HG03520 (cell line): Measurements from ENCODE around the gene KNL1.
"Not testable (repeated sequence)": the region's sequence is repeated elsewhere in the genome, so short reads cannot be mapped to it uniquely, and the experiment has no call there.

Experiments
- ATAC-seq: cut with Tn5 transposase; IDR thresholded peaks from one replicate; pipeline ENCODE4 v1.9.1; 2021; ENCODE audit warnings: mild to moderate bottlenecking, moderate library complexity; ENCODE audit not compliant: unreplicated experiment

KNL1 gene

DNA sequence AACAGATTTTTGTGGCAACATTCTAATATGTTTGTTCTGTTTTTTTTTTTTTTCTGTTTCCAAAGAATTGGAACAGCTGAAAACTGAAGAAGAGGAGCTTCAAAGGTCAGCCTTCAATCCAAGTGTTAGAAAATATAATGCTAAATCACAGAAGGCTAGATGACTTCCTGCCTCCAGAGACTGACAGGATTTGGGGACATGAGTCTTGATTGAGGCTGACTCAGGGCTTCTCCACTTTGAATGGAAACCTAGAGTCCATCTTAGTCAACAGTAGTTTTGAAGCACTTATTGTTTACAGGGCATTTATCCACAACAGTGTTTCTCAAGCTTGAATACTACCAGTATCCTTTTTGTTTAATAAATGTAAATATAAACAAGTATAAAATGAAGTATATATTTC lies 56.4 kb downstream of the KNL1 start:
- no peak for ATAC-seq

DNA sequence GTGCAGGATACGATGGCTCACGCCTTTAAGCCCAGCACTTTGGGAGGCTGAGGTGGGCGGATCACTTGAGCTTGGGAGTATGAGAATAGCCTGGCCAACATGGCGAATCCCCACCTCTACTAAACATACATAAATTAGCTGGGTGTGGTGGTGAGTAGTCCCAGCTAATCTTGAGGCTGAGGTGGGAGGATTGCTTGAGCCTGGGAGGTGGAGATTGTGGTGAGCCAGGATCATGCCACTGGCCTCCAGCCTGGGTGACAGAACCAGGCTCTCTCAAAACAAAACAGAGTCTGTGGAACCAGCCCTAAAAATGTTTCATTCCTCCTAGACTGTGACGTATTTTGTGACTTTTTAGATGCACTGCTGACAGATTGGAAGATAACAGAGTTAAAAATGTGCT lies 66.6 kb downstream of the KNL1 start:
- ATAC-seq = no peak

GRCh38 chr15:40664909-40665308 lies 70.9 kb downstream of the KNL1 start:
- no peak for ATAC-seq

GRCh38 chr15:40676290-40676689 lies 82.2 kb downstream of the KNL1 start:
- not testable (repeated sequence) for ATAC-seq

DNA sequence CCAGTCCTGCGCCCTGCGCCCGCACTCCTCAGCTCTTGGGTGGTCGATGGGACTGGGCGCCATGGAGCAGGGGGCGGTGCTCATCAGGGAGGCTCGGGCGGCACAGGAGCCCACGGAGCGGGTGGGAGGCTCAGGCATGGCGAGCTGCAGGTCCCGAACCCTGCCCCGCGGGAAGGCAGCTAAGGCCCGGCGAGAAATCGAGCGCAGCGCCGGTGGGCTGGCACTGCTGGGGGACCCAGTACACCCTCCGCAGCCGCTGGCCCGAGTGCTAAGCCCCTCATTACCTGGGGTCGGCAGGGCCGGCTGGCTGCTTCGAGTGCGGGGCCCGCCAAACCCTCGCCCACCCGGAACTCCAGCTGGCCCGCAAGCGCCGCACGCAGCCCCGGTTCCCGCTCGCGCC lies 82.9 kb downstream of the KNL1 start:
- not testable (repeated sequence) for ATAC-seq

DNA sequence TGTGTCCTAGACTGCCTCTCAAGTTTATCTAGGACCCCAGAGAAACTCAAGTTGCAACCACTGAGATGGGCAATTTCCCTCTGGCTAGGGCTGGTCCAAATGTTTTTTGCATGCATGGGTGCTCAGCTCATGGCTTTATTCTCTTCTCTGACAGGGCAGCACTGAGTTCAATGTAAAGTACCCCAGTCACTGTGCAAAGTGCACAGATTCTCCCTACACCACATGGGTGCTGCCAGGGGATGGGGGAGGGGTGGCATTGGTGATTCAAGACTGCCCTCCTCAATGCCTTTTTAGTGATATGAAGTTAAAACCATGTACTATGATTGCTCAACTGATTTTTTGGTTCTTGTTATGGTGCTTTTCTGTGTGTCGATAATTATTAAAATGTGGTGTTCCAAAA lies 86.1 kb downstream of the KNL1 start:
- no peak for ATAC-seq

- not testable (repeated sequence) for ATAC-seq
Measured at GRCh38 chr15:40680959-40681358, 86.9 kb downstream of the KNL1 start.

DNA sequence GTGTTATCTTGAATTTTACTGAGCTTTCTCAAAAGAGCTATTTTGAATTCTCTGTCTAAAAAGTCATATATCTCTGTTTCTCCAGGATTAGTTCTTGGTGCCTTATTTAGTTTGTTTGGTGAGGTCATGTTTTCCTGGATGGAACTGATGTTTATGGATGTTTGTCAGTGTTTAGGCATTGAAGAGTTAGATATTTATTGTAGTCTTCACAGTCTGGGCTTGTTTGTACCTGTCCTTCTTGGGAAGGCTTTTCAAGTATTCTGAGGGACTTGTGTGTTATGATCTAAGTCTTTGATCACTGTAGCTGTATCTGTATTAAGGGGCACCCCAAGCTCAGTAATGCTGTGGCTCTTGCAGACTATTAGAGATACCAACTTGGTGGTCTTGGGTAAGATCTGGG lies 90.3 kb downstream of the KNL1 start:
- ATAC-seq = no peak

- no peak for ATAC-seq
Measured at GRCh38 chr15:40685376-40685775, 91.3 kb downstream of the KNL1 start.

DNA sequence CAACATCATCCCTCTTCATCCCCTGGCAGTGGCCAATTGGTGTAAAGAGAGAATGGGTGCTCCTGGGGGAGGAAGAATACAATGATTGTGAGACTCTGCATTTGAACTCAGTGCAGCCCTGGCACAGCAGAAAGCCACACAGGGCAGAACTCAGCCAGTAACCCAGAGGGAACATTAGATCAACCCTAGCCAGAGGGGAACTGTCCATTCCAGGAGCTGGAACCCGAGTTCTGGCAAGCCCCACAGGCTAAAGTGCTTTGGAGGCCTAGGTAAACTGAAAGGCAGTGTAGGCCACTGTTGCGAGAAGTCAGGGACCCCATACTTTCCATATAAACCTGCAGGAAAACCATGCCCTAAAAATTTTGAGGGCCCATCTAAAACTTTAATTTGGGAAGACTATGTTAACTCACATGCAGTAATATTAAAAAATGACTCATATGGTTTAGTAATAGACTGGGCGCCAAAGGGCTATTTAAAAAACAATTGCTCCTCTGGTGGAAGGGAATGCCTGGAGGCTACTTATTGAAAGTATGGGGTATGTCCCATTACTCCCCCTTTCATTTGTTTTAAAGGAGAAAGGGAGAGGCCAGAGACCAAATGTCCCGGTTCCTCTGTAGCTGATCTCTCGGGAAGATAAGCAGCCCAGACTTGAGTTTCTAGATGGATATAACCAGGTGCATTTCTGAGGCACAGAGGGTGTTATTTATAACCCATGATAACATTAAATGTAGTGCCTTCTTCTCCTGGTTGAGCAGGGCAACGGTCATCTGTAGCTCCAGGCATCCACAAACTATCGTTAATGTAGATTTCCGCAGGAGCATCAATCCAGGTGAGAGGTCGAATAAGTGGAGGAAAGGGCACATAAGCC lies 95.1 kb downstream of the KNL1 start:
- no peak for ATAC-seq

- ATAC-seq = no peak
Measured at GRCh38 chr15:40691737-40692136, 97.7 kb downstream of the KNL1 start.

- no peak for ATAC-seq
Measured at GRCh38 chr15:40693904-40694687, 100.0 kb downstream of the KNL1 start.

- ATAC-seq = peak; percentile 74
Measured at GRCh38 chr15:40694688-40695468, 100.8 kb downstream of the KNL1 start, which contains the start of gene RAD51. Gene RAD51 (plus strand): TSS chr15:40695174. CDS start chr15:40698759, 3,585 bp downstream.

DNA sequence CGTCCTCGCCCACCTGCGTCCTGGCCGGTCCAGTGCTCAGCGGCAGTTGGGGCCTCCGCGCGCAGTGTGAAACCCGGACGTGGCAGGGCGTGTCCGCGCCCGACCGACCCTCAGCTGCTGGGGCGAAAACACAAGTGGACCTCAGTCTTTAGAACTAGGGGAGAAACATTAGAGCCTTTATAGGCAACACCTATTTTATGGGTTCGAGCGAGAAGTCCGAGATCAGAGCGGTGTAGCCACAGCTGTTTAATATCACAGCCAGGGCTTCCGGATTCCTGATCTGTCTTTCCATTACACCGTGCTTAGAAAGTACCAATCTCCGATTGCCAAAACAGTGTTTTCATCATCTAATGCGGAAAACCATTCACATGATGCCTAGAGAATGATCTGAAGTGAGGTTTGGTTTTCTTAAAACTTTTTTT lies 101.4 kb downstream of the KNL1 start:
- ATAC-seq = peak; percentile 26

DNA sequence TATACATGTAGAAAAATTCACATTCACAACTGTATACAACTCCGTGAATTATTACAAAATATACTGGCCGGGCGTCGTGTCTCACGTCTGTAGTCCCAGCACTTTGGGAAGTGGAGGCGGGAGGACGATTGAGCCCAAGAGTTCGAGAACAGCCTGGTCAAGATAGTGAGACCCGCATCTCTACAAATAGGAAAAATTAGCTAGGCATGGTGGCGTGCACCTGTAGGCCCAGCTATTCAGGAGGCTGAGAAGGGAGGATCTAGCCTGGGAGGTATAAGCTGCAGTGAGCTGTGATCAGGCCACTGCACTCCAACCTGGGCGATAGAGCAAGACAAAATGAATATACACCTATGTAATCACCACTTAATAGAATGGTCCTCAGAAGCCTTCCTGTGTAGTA lies 102.2 kb downstream of the KNL1 start:
- ATAC-seq = no peak

GRCh38 chr15:40697916-40698315 lies 103.9 kb downstream of the KNL1 start:
- ATAC-seq = no peak

- ATAC-seq = no peak
Measured at GRCh38 chr15:40702077-40702476, 108.0 kb downstream of the KNL1 start.

- ATAC-seq = no peak
Measured at GRCh38 chr15:40706121-40706520, 112.1 kb downstream of the KNL1 start.
